ENCODE measurements around the gene BST1. TPM values are rescaled to one million over a fixed set of nuclear protein-coding genes. Genes with fewer than 3 reads are reported as not detected.

BST1 gene
- total RNA-seq, 4 donors from 2014 or later = 2.0 to 7.5 (median 5.5) TPM

DNA sequence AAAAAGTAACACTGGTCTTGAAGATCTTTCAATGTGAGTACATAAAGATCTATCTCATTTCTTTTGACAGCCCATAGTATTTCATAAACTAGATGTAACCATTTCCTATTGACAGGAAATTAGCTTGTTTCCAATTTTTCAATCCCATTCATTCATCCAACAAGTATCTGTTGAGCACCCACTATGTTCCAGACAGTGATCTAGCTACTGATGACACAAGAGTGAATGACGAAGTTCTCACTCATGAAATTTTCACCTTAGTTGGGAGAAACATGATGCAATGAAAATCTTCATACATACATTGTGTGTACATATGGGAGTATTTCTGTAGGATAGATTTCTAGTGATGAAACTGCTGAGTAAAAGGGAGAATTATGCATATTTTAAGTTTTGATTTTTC lies 76.9 kb downstream of the BST1 start:
- no peak for DNase-seq
- TF ChIP-seq, protein P1, sequence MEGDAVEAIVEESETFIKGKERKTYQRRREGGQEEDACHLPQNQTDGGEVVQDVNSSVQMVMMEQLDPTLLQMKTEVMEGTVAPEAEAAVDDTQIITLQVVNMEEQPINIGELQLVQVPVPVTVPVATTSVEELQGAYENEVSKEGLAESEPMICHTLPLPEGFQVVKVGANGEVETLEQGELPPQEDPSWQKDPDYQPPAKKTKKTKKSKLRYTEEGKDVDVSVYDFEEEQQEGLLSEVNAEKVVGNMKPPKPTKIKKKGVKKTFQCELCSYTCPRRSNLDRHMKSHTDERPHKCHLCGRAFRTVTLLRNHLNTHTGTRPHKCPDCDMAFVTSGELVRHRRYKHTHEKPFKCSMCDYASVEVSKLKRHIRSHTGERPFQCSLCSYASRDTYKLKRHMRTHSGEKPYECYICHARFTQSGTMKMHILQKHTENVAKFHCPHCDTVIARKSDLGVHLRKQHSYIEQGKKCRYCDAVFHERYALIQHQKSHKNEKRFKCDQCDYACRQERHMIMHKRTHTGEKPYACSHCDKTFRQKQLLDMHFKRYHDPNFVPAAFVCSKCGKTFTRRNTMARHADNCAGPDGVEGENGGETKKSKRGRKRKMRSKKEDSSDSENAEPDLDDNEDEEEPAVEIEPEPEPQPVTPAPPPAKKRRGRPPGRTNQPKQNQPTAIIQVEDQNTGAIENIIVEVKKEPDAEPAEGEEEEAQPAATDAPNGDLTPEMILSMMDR (IDR thresholded peaks at IDR 0.05) = no peak
- TF ChIP-seq POLR2A (IDR thresholded peaks at IDR 0.05) = no peak
- 93 to 95% methylated on average over 1 of the region's 1 CpG for whole genome bisulfite sequencing, 2 donors
- Histone ChIP-seq H3K4me1 (peaks cover 4 to 8% of the 10 kb centered on the region in 2 donors), H3K36me3 (no peaks in the 10 kb centered on the region), H3K4me3 (replicated peaks in 1 of 3) (no peak overlapping the region), H3K27ac (peak overlapping the region in 1 of 3 donors; percentile 66), H3K9me3 (no peaks in the 10 kb centered on the region), H3K27me3 (no peaks in the 10 kb centered on the region)
- intact Hi-C loops (cut with DNase I) = no loop called here

DNA sequence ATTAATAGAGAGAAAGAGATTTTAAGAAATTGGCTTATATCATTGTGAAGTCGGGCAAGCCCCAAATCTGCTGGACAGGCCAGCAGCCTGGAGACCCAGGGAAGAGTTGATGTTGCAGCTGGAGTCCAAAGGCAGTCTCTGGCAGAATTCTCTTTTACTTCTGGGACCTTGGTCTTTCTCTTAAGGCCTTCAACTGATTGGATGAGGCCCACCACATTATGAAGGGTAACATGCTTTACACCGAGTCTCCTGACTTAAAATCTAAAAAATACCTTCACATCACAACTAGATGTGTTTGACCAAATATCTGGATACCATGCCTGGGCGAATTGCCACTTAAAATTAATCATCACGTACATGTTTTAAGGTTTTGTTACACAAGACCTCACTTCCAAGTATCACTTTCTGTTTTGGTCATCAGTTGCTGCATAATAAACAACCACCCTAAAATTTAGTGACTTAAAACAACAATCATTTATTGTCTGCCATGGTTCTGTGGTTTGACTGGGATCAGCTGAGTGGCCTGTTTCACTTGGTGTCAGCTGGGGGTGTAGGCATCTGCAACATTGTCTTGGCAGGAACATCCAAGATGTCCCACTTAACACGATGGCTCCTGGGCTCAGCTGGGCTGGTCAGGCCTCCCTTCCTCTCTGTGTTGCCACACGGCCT lies 78.7 kb downstream of the BST1 start:
- intact Hi-C loops (cut with DNase I) = no loop called here
- H3K36me3 ChIP-seq = no peaks in the 10 kb centered on the region
- H3K4me1 ChIP-seq = peaks cover 4 to 8% of the 10 kb centered on the region in 2 donors
- no peak for DNase-seq
- no peak overlapping the region for H3K27ac ChIP-seq
- WGBS, 2 donors = 79 to 91% methylated on average over 6 of the region's 6 CpGs
- H3K4me3 ChIP-seq (replicated peaks in 1 of 3) = no peak overlapping the region
- H3K9me3 ChIP-seq = no peaks in the 10 kb centered on the region
- no peaks in the 10 kb centered on the region for H3K27me3 ChIP-seq
- TF ChIP-seq POLR2A (IDR thresholded peaks at IDR 0.05) = no peak
- TF ChIP-seq, protein P1 (IDR thresholded peaks at IDR 0.05) = no peak

Other genes starting within 250 kb of the BST1 start
- 10 to 100 TPM; 13.6 to 25.1 (median 18.7) TPM for gene CC2D2A, start 233.2 kb upstream of the BST1 start, total RNA-seq
- 100 to 1,000 TPM; 154 to 246 (median 212) TPM for gene FBXL5, start 47.7 kb upstream of the BST1 start, total RNA-seq
- 10 to 100 TPM; 62.4 to 85.6 (median 73.2) TPM for gene FAM200B, start 21.2 kb upstream of the BST1 start, total RNA-seq
- gene CD38, start 75.3 kb downstream of the BST1 start, total RNA-seq = 10 to 100 TPM in 2 of 4 donors, 1 to 10 TPM in 2; 3.7 to 13.3 (median 9.5) TPM
- 1 to 10 TPM in 1 of 4 donors, under 1 TPM in 2, not detected in 1; 0.22 to 2.3 (median 0.44) TPM for gene FGFBP1, start 235.7 kb downstream of the BST1 start, total RNA-seq